ENCODE measurements around the gene ATP6V1G1.

Gene ATP6V1G1

GRCh38 chr9:114624677-114625076, 37.1 kb downstream of the ATP6V1G1 start:
- no peak for TF ChIP-seq SIN3A (IDR thresholded peaks at IDR 0.05; ENCODE audit: borderline replicate concordance, insufficient read depth, low read length)
- no peak for TF ChIP-seq FOXP2 (optimal IDR thresholded peaks at IDR 0.05; ENCODE audit: borderline replicate concordance, extremely low read depth, extremely low read length, insufficient read depth)
- TF ChIP-seq TAF1 (IDR thresholded peaks at IDR 0.05; ENCODE audit: borderline replicate concordance, insufficient read depth, low read length): no peak
- no peak for TF ChIP-seq POLR2AphosphoS5 (IDR thresholded peaks at IDR 0.05; ENCODE audit: low read depth, low read length)
- TF ChIP-seq REST (IDR thresholded peaks at IDR 0.05; ENCODE audit: insufficient read depth in 1 of 2, low read depth in 2 of 2, low read length in 2 of 2): no peak

GRCh38 chr9:114626415-114627020, 38.9 kb downstream of the ATP6V1G1 start:
- no peak for TF ChIP-seq SIN3A (IDR thresholded peaks at IDR 0.05; ENCODE audit: borderline replicate concordance, insufficient read depth, low read length)
- no peak for TF ChIP-seq REST (IDR thresholded peaks at IDR 0.05; ENCODE audit: insufficient read depth in 1 of 2, low read depth in 2 of 2, low read length in 2 of 2)
- no peak for TF ChIP-seq FOXP2 (optimal IDR thresholded peaks at IDR 0.05; ENCODE audit: borderline replicate concordance, extremely low read depth, extremely low read length, insufficient read depth)
- no peak for TF ChIP-seq POLR2AphosphoS5 (IDR thresholded peaks at IDR 0.05; ENCODE audit: low read depth, low read length)
- TF ChIP-seq TAF1 (IDR thresholded peaks at IDR 0.05; ENCODE audit: borderline replicate concordance, insufficient read depth, low read length): no peak

- TF ChIP-seq REST (IDR thresholded peaks at IDR 0.05; ENCODE audit: insufficient read depth in 1 of 2, low read depth in 2 of 2, low read length in 2 of 2) (no peak), FOXP2 (optimal IDR thresholded peaks at IDR 0.05; ENCODE audit: borderline replicate concordance, extremely low read depth, extremely low read length, insufficient read depth) (no peak), POLR2AphosphoS5 (IDR thresholded peaks at IDR 0.05; ENCODE audit: low read depth, low read length) (no peak), SIN3A (IDR thresholded peaks at IDR 0.05; ENCODE audit: borderline replicate concordance, insufficient read depth, low read length) (no peak), TAF1 (IDR thresholded peaks at IDR 0.05; ENCODE audit: borderline replicate concordance, insufficient read depth, low read length) (no peak)
These were observed 40.0 kb downstream of the ATP6V1G1 start for GRCh38 chr9:114627553-114627952.

- TF ChIP-seq REST (IDR thresholded peaks at IDR 0.05; ENCODE audit: insufficient read depth in 1 of 2, low read depth in 2 of 2, low read length in 2 of 2) (no peak), FOXP2 (optimal IDR thresholded peaks at IDR 0.05; ENCODE audit: borderline replicate concordance, extremely low read depth, extremely low read length, insufficient read depth) (no peak), TAF1 (IDR thresholded peaks at IDR 0.05; ENCODE audit: borderline replicate concordance, insufficient read depth, low read length) (no peak), POLR2AphosphoS5 (IDR thresholded peaks at IDR 0.05; ENCODE audit: low read depth, low read length) (no peak), SIN3A (IDR thresholded peaks at IDR 0.05; ENCODE audit: borderline replicate concordance, insufficient read depth, low read length) (no peak)
These were observed 42.1 kb downstream of the ATP6V1G1 start for GRCh38 chr9:114629563-114630090.
